Measurements from ENCODE around the gene ZNF808. TPM values are rescaled to one million over a fixed set of nuclear protein-coding genes. Genes with fewer than 3 reads are reported as not detected.

Gene ZNF808
- total and polyA plus RNA-seq, 9 of the 15 experiments (the other 6 are each of a cell fraction or from before 2014, with no cell fraction given) = 3.1 to 20.1 (median 10.9) TPM

DNA sequence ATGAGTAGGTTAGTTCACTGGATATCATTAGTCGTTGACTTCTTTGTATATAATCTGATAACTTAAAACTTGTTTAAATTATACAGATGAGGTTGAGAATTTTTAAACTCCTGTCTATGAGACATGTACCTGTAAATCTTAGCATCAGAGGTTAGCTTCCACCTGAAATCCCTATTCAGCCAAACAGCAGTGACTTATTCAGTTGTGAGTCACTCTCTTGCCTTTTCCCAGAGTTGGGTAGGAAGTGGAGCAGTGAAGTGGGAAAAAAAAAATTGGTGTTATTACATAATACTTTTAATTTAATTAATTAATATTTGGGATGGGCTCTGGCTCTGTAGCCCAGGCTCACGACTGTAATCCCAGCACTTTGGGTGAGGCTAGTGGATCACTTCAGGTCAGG lies 75.5 kb downstream of the ZNF808 start:
- DNase-seq (ENCODE audit: extremely low read depth in 1 of 4, low spot score in 3 of 4) (no peak), FAIRE-seq (no peak), ATAC-seq (no peak)
- Histone ChIP-seq H3K79me2 (ENCODE audit: control insufficient read depth, insufficient read depth, low read length) (peaks cover 44% of the 10 kb centered on the region), H3K4me2 (ENCODE audit: insufficient read depth, low read length) (no peak overlapping the region), H3K9ac (ENCODE audit: insufficient read depth in 1 of 2, low read depth in 2 of 2, low read length in 2 of 2) (no peak overlapping the region), H3K9me3 (replicated peaks; ENCODE audit: control insufficient read depth, insufficient read depth, low read depth, low read length) (0 out of 2 replicates have a peak, but pooled peaks cover 2% of the 10 kb centered on the region), H3K36me3 (ENCODE audit: control insufficient read depth, insufficient read depth, low read length) (peaks cover 18% of the 10 kb centered on the region; the same call in 1 of the 3 replicates), H3K27me3 (ENCODE audit: control insufficient read depth in 2 of 2, insufficient read depth in 2 of 2, low read length in 2 of 2) (no peaks in the 10 kb centered on the region), H4K20me1 (replicated peaks; ENCODE audit: control insufficient read depth, insufficient read depth, low read length) (no peaks in the 10 kb centered on the region), H3K4me3 (no peak overlapping the region), H3K4me1 (replicated peaks in 1 of 2; ENCODE audit: control insufficient read depth in 2 of 2, insufficient read depth in 2 of 2, low read length in 2 of 2) (peaks cover 5 to 14% of the 10 kb centered on the region in 2 experiments; a peak in 3 of 5 replicates), H2AFZ (ENCODE audit: low read depth, low read length) (no peak overlapping the region), H3K27ac (ENCODE audit: extremely low read depth, low read depth, low read length) (no peak overlapping the region), H3K9me1 (ENCODE audit: control insufficient read depth, insufficient read depth, low read length) (no peaks in the 10 kb centered on the region)
- 96% methylated on average over 2 of the region's 2 CpGs for WGBS (ENCODE audit: insufficient coverage, low coverage, missing lambda C conversion rate)
- no TSS peak for BruUV-seq (replicated peaks)
- intact Hi-C loops (cut with micrococcal nuclease) (loop anchor here (10.0 kb wide), 1 partner anchor 122 kb away; no protein-coding TSS in a partner anchor), in situ Hi-C loops (cut with MboI) (no loop called here)
- POLR2A ChIA-PET = no interaction called here
- TF ChIP-seq PHF8 (IDR thresholded peaks at IDR 0.05; ENCODE audit: borderline replicate concordance, low read length) (no peak), PTRF (tag; IDR thresholded peaks at IDR 0.05) (no peak), SMARCE1 (IDR thresholded peaks at IDR 0.05) (no peak), TCF7 (IDR thresholded peaks at IDR 0.05; ENCODE audit: borderline replicate concordance) (no peak), ESRRA (IDR thresholded peaks at IDR 0.05; ENCODE audit: borderline replicate concordance, low read depth) (no peak), ZC3H8 (IDR thresholded peaks at IDR 0.05) (no peak), TEAD1 (CRISPR knock-in tag; IDR thresholded peaks at IDR 0.05) (no peak)
- TF ChIP-seq, protein P1, sequence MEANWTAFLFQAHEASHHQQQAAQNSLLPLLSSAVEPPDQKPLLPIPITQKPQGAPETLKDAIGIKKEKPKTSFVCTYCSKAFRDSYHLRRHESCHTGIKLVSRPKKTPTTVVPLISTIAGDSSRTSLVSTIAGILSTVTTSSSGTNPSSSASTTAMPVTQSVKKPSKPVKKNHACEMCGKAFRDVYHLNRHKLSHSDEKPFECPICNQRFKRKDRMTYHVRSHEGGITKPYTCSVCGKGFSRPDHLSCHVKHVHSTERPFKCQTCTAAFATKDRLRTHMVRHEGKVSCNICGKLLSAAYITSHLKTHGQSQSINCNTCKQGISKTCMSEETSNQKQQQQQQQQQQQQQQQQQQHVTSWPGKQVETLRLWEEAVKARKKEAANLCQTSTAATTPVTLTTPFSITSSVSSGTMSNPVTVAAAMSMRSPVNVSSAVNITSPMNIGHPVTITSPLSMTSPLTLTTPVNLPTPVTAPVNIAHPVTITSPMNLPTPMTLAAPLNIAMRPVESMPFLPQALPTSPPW (CRISPR knock-in tag; IDR thresholded peaks at IDR 0.05) = no peak
- TF ChIP-seq, protein P2, sequence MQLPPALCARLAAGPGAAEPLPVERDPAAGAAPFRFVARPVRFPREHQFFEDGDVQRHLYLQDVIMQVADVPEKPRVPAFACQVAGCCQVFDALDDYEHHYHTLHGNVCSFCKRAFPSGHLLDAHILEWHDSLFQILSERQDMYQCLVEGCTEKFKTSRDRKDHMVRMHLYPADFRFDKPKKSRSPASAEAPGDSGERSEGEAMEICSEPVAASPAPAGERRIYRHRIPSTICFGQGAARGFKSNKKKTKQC (CRISPR knock-in tag; IDR thresholded peaks at IDR 0.05) = no peak
- CTCF ChIA-PET (ENCODE audit: low intra/inter-chr PET ratio) = no interaction called here
